Bronchial epithelial cell (primary cell): ENCODE measurements around the gene CHID1. TPM values are rescaled to one million over a fixed set of nuclear protein-coding genes. Genes with fewer than 3 reads are reported as not detected.

Experiments
- DNase-seq: peaks from one replicate; pipeline ENCODE4 v3.0.0-alpha.2; 2010; ENCODE audit warnings: low read depth
- FAIRE-seq: peaks from 2 replicates; lab custom pipeline; 2011; peaks lifted over from hg19 to GRCh38; lab: Jason Lieb, UNC
- H3K27me3 ChIP-seq: 2 replicates; pipeline ENCODE4 v1.5.1; 2011; ENCODE audit warnings: low read length; ENCODE audit not compliant: control insufficient read depth, insufficient read depth
- H3K36me3 ChIP-seq: 2 replicates; pipeline ENCODE4 v1.5.1; 2011; ENCODE audit warnings: low read length; ENCODE audit not compliant: control insufficient read depth, insufficient read depth
- H3K4me3 ChIP-seq: 2 replicates; pipeline ENCODE4 v1.5.1; 2011; ENCODE audit warnings: mild to moderate bottlenecking, low read depth, low read length, control low read depth
- total RNA-seq: library from RNA; depleted of rRNA; stranded (reverse); fragments of >200 nt; gene quantifications from 2 replicates; pipeline ENCODE4 v1.2.1, GENCODE V29; 2014
- TF ChIP-seq, protein P1 (sequence below): IDR thresholded peaks from 2 replicates; pipeline ENCODE4 v1.5.1; 2011; ENCODE audit warnings: mild to moderate bottlenecking, moderate library complexity, low read length, control low read depth, inconsistent platforms; ENCODE audit not compliant: insufficient read depth, severe bottlenecking

CHID1 gene
- total RNA-seq, 1 donor from 2014 or later, result 42.6 TPM

DNA sequence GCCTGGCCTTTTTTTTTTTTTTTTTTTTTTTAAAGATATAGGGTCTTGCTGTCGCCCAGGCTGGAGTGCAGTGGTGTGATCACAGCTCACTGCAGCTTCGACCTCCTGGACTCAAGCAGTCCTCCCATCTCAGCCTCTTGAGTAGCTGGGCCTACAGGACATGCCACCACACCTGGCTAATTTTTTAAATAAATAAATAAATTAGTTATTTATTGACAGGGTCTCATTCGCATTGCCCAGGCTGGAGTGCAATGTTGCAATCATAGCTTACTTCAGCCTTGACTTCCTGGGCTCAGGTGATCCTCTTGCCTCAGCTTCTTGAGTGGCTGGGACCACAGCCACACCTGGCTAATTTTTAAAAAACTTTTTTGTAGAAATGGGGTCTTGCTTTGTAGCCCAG lies 25.6 kb upstream of the CHID1 start:
- Histone ChIP-seq H3K36me3 (no peaks in the 10 kb centered on the region), H3K27me3 (no peaks in the 10 kb centered on the region), H3K4me3 (no peak overlapping the region)
- DNase-seq (no peak), FAIRE-seq (no peak)
- TF ChIP-seq, protein P1, sequence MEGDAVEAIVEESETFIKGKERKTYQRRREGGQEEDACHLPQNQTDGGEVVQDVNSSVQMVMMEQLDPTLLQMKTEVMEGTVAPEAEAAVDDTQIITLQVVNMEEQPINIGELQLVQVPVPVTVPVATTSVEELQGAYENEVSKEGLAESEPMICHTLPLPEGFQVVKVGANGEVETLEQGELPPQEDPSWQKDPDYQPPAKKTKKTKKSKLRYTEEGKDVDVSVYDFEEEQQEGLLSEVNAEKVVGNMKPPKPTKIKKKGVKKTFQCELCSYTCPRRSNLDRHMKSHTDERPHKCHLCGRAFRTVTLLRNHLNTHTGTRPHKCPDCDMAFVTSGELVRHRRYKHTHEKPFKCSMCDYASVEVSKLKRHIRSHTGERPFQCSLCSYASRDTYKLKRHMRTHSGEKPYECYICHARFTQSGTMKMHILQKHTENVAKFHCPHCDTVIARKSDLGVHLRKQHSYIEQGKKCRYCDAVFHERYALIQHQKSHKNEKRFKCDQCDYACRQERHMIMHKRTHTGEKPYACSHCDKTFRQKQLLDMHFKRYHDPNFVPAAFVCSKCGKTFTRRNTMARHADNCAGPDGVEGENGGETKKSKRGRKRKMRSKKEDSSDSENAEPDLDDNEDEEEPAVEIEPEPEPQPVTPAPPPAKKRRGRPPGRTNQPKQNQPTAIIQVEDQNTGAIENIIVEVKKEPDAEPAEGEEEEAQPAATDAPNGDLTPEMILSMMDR, result no peak

DNA sequence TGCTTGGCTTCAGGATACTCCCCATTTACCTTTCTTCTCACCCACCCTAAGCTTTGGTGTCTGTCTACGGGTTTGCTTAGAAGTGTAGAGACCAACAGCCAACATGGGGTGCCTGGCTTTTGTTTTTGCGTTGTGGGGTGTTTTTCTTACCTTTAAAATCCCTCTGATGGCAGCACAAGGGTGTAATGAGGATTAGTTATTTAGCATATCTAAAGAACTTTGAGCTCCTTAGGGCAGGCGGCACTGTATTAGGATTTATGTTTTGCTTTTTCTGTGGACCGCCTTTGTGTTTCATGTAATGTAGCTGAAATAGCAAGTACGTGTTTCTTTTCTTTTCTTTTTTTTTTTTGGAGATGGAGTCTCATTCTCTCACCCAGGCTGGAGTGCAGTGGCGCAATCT lies 23.9 kb upstream of the CHID1 start:
- TF ChIP-seq, protein P1, result no peak
- FAIRE-seq, result no peak
- H3K27me3 ChIP-seq, result no peaks in the 10 kb centered on the region
- no peaks in the 10 kb centered on the region for H3K36me3 ChIP-seq
- DNase-seq, result no peak
- H3K4me3 ChIP-seq, result no peak overlapping the region

DNA sequence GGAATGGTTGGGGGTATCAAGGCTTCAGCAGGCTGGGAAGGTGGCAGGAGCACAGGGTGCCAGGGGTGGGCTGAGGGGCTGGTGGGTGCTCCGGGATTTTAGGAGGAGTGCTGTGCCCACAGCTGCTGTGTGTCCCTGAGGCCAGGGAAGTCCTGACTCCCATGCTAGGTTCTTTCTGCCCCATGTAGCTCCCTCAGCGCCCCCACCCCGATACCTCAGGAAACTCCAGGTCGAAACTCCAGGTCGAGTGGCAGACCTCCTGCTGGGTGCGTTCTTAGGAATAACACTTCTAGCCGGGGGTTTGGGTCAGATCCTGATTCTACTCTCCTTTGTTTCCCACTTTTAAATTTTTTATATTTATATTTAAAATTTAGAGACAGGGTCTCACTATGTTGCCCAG lies 23.3 kb upstream of the CHID1 start:
- TF ChIP-seq, protein P1, result no peak
- Histone ChIP-seq H3K36me3 (no peaks in the 10 kb centered on the region), H3K4me3 (no peak overlapping the region), H3K27me3 (no peaks in the 10 kb centered on the region)
- FAIRE-seq (no peak), DNase-seq (no peak)

DNA sequence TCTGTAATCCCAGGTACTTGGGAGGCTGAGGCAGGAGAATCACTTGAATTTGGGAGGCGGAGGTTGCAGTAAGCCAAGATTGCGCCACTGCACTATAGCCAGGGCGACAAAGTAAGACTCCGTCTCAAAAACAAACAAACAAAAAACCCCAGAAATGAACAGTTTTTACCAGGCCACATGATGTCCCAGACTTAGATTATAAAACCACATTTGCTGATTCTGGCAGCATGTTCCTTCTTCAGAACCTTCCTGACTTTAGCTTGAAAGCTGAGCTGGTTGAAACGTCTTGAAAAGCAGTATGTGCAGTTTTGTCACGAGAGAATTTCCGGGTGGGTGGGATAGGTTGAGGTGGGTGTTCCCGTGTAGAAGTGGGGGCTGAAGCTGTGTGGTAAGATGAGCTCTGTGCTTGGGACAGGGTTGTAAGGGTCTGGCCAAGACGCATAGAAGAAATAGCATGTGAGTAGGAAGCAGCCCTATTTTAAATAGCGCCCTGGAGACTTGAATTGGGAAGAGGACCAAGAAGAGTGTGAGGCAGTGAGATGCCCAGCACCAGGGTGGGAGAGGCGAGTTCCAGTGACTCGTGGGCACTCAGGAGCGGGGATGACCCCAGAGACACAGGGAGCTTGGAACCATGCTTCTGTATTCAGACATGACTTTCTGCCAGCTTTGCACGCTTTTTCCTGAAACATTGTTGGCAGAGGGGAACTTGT lies 22.7 kb upstream of the CHID1 start:
- TF ChIP-seq, protein P1, result no peak
- H3K4me3 ChIP-seq, result no peak overlapping the region

DNA sequence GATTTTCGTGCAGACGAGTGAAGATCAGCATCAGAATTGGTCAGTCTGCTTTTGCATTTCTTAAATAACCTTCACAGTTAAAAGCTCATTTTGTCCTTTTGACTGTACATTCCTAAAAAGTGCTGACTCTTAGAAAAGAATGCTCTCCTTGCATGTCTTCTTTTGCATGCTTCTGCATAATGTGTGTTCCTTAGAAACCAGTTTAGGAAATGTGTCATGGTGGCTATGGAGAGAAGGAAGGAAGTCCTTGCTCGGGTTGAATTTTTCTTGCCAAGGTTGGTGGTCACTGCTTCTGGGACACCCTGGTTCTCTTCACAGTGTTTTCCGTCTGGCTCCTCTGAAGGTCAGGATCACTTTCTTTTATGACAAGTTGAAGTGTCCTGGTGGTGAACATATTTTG lies 21.8 kb upstream of the CHID1 start:
- no peak overlapping the region for H3K4me3 ChIP-seq
- DNase-seq (no peak), FAIRE-seq (no peak)
- no peaks in the 10 kb centered on the region for H3K27me3 ChIP-seq
- TF ChIP-seq, protein P1, result no peak
- peaks cover 2% of the 10 kb centered on the region for H3K36me3 ChIP-seq

More for the DNA sequence above, 22.7 kb upstream of the CHID1 start:
- Histone ChIP-seq H3K36me3 (no peaks in the 10 kb centered on the region), H3K27me3 (no peaks in the 10 kb centered on the region)
- FAIRE-seq, result no peak
- no peak for DNase-seq

DNA sequence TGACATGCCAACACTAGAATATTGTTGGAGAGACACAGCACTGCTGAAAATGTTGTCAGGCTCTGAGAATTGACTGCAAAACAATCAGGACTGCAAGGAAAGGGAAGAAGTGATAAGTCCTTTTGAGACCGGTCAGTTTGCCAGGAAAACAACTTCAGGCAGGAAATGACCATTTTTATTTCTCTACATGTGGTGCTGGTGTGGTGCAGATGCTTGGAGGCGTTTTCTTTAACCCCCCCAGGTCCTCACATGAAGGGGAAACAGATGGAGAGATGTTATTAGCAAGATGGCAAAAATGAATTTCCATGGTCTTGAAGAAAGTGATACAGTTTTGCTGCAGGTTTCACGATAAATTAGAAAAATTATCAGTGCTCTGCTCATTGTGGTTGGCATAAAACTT lies 20.8 kb upstream of the CHID1 start:
- Histone ChIP-seq H3K4me3 (no peak overlapping the region), H3K36me3 (peaks cover 2% of the 10 kb centered on the region), H3K27me3 (no peaks in the 10 kb centered on the region)
- no peak for FAIRE-seq
- TF ChIP-seq, protein P1, result no peak
- no peak for DNase-seq
